AG08396 (cell line): ENCODE data around the gene STXBP5.
"Not testable (repeated sequence)": the region's sequence is repeated elsewhere in the genome, so short reads cannot be mapped to it uniquely, and the experiment has no call there.

Experiments used
- DNase-seq: peaks from one replicate; pipeline ENCODE4 v3.0.0; 2012; ENCODE audit warnings: low spot score, mixed read lengths

STXBP5 gene

DNA sequence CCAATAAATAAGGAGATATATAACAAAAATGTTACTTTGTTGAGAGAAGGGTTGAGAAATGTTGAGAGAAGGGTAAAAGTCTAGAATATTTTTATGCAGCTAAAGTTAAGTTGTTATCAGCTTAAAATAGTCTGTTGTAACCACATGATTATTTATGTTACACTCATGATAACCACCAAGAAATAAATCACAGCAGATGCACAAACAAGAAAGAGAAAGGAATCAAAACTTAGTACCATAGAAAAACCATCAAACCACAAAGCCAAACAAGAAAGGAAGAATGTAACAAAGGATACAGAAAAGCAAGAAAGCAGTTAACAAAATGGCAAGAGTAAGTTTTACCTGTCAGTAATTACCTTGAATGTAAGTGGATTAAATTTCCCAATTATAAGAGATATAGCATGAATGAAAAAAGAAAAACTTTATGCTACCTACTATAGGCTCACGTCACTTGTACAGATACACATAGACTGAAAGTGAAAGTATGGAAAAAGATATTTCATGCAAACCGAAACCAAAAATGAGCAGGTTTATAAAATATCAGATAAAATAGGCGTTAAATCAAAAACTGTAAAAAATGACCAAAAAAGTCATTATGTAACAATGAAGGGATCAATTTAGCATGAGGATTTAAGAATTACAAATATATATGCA lies 93.6 kb downstream of the STXBP5 start:
- no peak for DNase-seq

DNA sequence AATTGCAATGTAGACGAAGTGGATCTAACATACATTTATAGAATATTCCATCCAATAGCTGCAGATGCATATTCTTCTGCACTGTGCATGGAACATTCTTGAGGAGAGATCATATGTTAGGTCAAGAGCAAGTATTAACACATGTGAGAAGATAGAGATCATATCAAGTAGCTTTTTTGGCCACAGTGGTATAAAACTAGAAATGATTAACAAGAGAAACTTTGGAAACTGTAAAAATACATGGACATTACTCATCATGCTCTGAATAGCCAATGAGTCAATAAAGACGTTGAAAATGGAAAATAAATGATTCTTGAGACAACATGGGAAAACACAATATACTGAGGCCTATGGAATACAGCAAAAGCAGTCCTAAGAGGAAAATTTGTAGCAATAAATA lies 94.2 kb downstream of the STXBP5 start:
- DNase-seq, result no peak

DNA sequence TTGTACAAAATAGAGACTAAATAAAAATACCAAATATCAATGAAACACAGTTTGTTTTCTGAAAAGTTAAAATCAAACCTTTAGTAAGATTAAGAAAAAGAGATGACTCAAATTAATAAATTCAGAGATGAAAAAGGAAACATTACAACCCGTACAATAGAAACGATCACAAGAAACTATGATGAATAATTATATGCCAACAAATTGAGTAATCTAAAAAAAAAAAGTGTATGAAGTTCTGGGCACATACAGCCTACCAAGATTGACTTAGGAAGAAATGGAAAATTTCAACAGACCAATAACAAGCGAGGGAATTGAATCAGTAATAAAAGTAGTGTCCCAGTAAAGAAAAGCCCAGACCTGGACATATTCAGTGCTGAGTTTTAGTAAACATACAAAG lies 94.8 kb downstream of the STXBP5 start:
- no peak for DNase-seq

DNA sequence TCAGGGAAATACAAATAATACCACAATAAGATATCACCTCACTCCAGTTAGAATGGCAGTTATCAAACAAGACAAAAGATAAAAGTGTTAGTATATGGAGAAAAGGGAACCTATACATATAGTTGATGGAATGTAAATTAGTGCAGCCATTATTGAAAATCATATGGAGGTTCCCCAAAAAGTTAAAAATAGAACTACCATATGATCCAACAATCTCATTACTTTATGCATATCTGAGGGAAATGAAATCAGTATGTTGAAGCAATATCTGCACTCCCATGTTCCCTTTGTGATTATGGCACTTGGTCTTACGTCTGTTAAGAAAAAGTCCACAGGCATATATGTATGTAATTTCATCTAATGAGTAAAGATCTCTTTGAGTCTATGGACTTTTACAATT lies 96.9 kb downstream of the STXBP5 start:
- no peak for DNase-seq

DNA sequence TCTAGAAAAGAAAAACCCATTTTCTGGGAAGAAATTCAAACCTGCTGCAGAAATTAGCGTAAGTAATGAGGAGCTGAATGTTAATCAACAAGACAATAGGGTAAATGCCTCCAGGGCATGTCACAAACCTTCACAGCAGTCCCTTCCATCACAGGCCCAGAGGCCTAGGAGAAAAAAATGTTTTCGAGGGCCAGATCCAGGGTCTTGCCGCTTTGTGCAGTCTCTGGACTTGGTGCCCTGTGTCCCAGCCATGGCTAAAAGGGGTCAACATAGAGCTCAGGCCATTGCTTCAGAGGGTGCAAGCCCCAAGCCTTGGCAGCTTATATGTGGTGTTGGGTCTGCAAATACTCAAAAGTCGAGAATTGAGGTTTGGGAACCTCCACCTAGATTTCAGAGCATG lies 99.8 kb downstream of the STXBP5 start:
- DNase-seq, result no peak

DNA sequence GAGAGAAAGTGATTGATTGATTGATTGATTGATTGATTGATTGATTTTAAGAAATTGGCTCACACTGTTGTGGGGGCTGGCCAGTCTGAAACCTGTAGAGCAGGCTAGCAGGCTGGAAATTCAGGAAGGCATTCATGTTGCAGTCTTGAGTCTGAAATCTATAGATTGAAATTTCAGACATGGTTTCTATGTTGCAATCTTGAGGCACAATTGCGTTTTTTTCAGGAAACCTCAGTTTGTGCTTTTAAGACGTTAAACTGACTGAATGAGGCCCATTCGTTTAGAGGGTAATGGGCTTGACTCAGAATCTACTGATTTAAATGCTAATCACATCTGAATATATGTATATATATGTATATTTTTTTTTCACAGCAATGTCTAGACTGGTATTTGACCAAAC lies 106.3 kb downstream of the STXBP5 start:
- no peak for DNase-seq

DNA sequence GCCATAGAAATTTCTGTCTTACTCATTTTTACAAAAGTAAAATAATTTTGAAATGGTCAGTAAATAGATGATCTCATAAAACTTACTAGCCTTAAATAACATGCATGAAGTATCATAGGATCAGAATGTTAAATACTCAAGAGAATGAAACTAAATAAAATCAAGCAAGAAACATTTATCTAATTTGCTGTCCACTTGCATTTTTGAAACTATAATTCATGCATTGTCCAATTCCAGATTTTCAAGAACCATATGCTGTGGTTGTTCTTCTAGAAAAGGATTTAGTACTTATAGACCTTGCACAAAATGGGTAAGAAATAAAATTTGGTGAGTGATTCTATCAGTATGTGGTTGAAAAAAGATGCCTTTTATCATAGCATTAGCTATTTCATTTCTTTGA lies 107.0 kb downstream of the STXBP5 start:
- DNase-seq, result no peak

DNA sequence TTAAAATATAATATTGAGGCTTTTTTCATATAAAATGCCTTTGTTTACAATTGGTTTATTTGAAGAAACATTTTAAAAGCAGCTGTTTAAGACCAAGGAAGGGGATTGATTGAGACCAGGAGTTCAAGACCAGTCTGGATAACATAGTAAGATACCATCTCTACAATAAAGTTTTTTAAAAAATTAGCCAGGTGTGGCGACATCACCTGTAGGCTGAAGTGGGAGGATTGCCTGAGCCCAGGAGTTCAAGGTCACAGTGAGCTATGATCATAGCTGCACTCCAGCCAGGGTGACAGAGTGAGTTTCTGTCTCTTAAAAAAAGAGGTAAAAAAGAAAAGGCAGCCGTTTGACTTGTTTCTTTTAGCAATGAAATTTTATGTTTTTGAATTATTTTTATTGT lies 117.0 kb downstream of the STXBP5 start:
- no peak for DNase-seq

DNA sequence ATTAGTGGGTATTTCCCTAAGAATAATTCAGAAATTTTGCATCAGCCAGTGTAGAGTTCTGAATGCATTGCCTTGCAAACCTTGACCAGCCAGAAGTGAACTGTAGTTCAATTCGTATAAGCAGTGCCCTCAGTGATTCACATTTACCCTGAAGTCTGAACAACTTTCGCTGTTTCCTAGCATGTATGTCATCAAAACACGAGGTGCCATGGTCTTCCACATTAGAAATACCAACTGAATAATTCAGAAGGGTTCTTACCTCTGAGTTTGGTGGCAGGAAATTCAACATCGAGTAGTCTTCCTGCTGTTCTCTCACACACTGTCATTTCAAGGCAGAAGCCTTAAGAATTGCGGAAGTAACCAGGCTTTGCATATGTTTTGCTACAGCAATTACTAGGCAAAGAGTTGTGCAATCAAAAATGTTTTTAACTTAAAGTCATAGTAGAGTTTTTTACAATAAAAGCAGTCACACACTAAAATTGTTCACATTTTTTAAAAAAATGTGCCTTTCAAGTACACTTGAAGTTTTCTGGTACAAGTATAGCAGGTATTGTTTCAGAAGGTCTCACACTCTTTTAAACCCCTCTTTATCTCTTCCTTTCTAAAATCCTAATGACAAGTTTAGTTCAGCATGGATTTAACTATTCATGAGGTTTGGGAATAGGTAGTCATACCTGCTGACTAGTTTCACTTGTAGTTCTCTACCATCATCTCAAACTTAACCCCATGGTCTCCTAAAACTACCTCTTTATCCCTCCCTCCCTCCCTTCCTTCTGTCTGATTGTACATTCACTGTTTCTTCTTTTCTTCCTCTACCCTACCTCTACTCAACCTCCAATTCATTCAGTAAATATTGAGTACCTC lies 118.3 kb downstream of the STXBP5 start:
- DNase-seq, result no peak

DNA sequence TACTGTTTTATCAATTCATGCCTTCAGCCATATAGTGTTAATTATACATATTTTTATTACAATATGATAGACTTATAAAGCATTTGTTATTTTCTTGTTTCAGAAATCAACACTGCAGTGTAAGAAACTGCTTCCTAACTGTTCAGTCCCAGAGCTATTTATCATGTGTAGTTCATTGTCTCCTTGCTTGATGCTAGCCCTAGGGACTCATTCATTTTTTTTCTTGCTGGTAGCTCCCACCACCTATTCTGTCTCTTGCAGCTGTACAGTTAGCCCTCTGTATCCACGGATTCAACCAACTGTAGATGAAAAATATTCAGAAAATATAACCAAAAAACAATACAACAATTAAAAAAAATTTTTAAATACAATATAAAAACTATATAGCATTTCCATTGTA lies 121.3 kb downstream of the STXBP5 start:
- DNase-seq, result no peak

DNA sequence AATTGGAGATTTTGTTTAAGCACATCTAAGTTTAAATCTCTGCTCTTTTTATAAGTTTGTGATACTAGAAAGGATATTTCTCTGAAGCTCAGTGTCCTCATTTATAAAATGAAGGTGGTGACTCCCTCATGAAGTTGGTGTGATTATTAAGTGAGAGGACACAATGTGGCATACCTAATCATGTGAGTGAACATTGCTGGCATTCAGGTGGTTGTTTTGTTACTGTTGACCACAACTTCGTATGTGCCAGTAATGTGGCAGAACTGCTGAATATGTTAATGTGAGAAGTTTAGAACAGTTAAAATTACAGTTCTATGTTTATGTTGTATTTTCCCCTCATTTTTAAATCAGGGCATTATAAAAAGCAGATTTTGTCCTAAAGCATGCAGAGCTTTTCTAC lies 127.2 kb downstream of the STXBP5 start:
- no peak for DNase-seq

DNA sequence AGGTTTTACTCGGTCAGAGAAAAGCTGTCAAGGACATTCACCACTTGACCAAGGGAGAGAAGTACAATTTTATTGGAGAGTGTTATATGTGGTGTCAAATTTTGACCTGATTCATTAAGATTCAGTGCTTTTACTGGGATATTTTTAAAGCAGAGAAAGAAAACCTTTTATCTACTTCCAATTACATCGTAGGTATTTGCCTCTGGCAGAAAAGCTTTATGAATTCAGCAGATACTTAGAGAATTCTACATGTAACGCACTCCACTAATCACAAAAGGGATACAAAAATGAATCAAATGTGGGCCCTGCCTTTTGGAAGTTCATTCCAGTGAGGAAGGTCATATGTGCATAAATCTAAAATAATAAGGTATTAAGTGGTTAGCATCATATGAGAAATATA lies 133.7 kb downstream of the STXBP5 start:
- no peak for DNase-seq

DNA sequence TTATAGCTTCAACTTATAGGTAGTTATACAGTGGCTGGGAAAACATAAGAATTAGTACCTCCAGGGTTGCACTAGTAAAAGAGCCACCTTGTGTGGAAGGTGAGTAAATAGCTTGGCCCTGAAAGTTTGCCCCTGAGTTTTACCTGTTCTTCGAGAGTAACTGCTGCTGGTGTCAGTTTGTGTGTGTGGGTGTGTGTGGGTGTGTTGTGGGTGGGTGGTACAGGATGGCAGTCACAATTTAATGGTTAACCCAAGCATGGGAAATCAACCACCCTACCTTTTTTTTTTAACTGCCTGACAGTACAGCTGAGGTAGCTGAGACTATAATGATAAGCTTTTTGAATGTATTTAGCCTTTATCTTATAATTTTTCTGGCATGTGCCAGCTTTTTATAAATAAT lies 137.3 kb downstream of the STXBP5 start:
- DNase-seq, result no peak

DNA sequence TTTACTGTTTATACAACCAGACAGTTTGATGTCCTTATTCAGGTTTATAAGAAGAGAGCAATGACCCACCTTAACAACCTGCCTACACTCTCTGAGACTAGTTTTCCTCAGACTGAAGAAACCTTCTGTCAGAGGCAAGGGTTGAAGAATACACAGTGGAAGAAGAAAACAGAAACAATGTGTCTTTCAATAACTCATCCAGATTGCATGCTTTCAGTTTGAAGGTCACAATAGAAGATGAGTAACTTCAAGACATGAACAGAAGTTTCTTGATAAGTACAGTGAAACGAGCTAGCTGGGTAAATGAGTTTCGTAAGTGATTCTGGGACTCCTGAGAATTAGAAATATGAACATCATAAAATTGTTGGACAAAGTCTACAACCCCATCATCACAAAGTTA lies 141.7 kb downstream of the STXBP5 start:
- DNase-seq, result no peak

DNA sequence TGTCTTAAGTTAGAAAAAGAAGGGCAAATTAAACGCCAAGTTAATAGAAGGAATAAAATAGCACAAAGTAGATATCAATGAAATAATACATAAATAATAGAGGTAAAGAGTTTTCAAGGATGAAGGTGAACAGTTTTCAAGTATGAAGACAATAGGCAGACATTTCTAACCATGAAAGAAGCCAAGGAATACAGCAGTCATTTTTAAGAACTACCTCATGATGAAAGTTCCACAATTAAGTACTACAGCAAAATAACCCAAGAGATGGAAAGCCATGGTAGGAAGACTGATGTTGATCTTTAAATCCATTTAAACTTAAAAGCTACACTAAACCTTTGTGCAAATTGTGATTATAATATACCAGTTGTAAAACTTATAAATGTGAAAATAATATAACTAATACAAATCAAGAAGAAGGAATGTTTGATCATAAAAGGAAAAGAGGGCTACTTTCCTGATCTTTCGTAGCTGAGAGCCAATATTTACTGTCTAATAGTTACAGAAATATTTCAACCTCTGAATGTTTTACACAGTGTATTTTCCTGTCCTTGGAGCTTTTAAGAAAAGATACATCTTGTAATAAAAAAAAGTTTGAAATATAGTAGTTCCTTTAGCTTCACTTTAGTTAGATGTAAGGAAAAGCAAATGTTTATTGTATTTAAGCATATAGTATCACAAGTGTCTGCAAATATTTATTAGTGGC lies 143.1 kb downstream of the STXBP5 start:
- no peak for DNase-seq

DNA sequence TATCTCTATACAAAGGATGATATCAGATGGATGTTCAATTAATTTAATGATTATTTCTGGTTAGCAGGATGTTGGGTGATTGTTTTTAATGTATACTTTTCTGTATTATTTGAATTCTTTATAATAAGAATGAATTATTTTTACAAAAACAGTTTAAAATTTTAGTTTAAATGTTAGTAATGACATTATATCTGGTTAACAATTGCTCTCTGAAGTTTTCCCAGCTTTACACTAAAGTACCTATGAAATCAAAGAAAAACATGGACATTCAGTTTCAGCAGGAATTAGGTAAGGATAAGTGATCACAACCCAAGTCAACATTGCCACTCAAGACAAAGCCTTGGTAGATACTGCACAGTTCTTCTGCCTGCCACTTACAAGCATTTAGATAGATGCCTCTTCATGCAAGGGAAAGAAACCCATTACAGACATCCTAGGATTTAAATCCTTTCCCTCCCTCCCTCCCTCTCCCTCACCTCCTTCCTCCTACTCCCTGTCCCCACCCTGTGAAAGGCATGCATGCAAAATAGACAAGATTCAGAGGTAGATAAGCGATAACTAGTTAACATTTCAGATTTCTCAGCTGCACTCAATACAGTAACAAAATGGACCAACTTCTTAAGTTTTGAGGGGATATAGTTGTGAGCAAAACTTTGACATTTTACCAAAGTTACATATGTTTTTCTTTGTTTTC lies 143.8 kb downstream of the STXBP5 start:
- no peak for DNase-seq

DNA sequence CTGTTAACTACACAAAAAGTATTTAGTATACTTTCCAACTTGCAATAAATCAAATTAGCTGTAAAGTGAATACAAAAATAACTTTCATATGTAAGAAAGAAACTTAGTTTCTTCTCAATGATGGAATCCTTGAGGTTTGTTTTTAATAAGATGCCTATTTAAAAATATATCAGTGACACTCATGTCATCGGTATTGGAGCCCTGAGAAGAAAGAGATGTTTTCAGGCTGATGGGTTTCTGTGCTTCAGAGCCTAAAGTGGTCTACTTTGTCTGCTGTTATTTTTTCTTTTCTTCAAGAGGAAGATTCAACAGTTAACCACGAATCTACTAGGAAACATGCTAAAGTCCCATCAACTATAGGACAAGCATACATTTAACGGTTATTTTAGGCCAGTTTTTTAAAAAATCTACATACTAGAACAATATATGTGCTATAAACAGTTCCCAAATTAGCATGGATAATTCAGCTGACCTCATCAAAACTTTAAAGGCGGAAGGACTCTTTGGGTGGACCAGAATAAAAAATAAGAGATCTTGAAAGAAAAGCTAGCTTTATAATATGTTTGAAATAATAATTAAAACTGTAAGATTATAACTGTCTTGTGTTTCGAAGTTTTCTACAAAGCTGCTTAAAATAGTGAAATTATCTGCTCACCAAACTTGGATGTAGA lies 157.2 kb downstream of the STXBP5 start:
- no peak for DNase-seq

DNA sequence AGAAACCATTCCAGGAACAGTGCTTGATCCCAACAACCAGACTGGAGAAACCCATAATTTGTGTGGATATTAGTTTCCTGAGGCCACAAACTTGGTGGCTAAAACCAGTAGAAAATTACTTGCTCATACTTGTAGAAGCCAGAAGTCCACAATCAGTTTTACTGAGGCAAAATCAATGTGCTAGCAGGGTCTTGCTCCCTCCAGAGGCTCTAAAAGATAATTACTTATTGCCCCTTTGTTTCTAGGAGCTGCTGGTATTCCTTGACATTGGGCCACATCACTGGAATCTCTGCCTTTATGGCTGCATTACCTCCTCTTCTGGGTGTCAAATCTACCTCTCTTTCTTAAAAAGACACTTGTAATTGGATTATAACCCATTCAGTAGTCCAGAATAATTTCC lies 162.1 kb downstream of the STXBP5 start:
- no peak for DNase-seq

DNA sequence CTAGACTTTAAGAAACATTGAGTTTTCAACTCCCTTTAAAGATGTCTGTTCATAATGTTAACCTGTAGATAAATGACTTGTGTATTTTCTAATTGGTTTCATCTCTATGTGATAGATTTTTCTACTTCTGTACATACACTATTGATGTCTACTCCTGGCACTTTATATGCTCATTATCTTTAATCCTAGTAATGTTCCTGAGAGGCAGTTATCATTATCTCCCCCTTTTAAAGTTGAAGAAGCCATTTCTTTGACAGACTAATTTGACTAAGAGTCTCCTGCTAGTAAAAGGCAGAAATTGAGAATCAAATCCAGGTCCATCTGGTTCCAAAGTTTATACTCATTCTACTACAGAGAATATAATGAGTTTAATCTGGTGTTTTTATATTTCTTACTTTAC lies 167.1 kb downstream of the STXBP5 start:
- no peak for DNase-seq

DNA sequence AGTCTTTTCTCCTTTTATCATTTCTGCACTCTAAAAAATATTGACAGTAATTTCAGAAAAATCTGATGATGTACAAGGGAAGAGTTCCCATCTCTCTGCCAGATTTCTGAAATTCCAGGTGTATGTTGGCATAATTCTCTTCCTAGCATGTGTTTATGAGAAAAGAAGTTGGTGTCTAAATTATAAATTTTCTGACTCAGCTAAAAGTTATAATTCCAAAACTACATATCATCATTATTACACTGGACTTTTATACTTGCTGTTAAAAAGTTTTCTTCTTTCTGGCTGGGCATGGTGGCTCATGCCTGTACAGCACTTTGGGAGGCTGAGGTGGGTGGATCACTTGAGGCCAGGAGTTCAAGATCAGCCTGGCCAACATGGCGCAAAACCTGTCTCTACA lies 168.6 kb downstream of the STXBP5 start:
- DNase-seq, result no peak

DNA sequence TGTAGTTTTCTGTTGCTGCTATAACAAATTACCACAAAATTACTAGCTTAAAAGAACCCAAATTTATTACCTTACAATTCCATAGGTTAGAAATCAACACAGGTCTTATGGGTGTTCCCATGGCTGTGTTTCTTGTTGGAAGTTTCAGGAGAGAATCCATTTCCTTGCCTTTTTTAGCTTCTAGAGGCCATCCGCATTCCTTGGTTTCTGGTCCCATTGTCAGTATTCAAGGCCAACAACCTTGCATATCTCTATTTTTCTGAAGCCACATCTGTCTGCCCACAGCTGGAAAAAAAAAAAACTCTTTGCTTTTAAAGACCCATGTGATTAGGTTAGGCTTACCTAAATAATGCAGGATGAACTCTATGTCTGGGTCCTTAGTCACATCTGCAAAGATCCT lies 174.6 kb downstream of the STXBP5 start:
- no peak for DNase-seq

DNA sequence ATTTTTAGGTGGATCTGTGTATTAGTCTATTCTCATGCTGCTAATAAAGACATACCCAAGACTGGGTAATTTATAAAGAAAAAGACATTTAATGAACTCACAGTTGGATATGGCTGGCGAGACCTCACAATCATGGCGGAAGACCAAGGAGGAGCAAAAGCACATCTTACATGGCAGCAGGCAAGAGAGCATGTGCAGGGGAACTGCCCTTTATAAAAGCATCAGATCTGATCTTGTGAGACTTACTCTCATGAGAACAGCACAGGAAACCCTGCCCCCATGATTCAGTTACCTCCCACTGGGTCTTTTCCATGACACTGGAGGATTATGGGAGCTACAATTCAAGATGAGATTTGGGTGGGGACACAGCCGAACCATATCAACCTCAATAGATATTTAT lies 176.6 kb downstream of the STXBP5 start:
- DNase-seq, result not testable (repeated sequence)
